ENCODE results near the gene NCAPH2.

The NCAPH2 gene

DNA sequence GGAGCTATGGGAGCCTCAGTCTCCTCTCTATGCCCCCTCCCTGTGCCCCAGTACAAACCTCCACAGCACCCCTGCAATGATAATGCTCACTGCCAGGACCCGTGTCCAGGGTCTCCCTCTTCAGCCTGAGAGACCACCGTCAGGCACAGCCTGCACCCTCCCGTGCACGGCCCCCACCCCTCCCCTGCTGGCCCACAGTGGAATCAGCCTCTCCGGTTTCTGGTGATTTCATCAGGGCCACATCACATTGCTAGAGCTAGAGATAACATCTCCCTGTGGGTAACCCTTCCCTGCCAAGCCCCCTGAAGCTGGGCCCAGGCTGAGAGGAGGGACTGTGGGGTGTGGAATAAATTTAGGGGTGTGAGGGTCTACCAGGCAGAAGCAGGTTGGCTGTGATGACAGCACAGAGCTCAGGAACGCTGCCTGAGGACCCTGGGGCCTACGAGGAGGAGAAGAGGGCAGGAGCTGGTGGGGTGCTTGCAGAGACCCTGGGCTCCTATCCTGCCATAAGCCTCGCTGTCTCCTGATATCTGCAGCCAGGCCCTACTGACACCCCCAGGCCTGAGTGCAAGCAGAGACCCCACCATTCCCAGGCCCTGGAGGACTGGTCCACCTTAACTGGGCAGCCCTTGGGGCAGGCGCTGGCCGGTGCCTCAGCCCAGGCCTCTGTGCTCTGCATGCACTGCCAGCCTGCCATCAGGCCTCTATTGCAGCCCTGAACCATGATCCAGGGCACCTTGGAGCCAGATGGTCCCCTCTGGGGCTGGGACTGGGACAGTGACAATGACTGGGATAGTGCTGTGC is 37.7 kb downstream of the NCAPH2 start, which contains the start of gene KLHDC7B:
KLHDC7B (plus strand) TSS at position 378 of the 804 bp plus-strand sequence; CDS start at position 723, 345 bp downstream.
- no peaks in the 10 kb centered on the region for H3K27me3 ChIP-seq
- no peaks in the 10 kb centered on the region for H3K4me1 ChIP-seq
- 0 out of 2 replicates have a peak, but pooled peaks have one; percentile 8 for TF ChIP-seq CTCF (IDR thresholded peaks at IDR 0.05; ENCODE audit: low read depth, low read length)
- H3K36me3 ChIP-seq, result no peaks in the 10 kb centered on the region
- H3K4me3 ChIP-seq (ENCODE audit: low read depth, low read length), result no peak within 1 kb of the TSS
- no peaks in the 10 kb centered on the region for H3K9me3 ChIP-seq
- no peak for DNase-seq

DNA sequence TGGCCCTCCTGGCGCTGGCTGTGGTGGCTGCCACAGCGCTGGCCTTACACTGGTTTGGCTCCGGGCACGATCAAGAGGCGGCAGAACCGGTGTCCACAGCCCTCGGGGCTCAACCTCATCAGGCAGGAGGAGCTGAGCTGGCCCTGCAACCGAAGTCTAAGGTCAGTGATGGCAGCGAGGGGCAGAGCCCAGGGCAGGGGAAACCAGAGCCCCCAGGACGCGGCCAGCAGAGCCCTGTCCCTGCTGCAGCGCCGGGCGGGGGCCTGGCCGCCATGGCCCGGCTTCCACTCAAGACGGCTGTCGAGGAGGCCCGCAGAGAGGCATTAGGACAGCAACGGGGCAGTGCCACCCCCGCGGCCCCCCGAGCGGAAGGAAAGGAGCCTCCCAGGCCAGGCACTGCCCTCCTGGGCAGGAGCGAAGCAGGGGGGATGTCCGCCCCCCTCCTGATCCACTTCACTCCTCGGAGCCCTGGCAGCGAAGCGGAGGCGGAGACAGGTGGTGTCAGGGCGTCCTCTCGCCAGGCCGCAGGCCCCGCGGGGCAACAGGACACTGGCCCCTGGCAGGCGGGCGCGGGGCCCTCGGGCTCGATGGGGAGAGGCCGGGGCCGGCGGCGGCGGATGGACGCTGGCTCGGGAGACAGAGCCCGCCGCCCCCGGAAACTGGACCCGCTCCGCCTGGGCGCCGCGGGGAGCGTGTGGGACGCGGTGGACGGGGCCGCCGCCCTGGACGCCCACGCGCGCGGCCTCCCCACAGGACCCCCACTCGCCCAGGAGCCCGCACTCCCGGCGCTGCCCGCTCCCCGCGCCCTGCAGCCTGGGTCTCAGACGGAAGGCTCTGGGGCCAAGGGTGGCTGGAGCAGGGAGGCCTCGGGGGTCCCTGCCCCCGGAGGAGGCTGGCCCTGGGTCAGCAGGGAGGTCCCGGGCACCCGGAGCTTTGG is 38.6 kb downstream of the NCAPH2 start:
- no peaks in the 10 kb centered on the region for H3K36me3 ChIP-seq
- DNase-seq, result no peak
- H3K9me3 ChIP-seq, result no peaks in the 10 kb centered on the region
- no peak overlapping the region for H3K4me3 ChIP-seq (ENCODE audit: low read depth, low read length)
- no peaks in the 10 kb centered on the region for H3K27me3 ChIP-seq
- no peak for TF ChIP-seq CTCF (IDR thresholded peaks at IDR 0.05; ENCODE audit: low read depth, low read length)
- H3K4me1 ChIP-seq, result no peaks in the 10 kb centered on the region

DNA sequence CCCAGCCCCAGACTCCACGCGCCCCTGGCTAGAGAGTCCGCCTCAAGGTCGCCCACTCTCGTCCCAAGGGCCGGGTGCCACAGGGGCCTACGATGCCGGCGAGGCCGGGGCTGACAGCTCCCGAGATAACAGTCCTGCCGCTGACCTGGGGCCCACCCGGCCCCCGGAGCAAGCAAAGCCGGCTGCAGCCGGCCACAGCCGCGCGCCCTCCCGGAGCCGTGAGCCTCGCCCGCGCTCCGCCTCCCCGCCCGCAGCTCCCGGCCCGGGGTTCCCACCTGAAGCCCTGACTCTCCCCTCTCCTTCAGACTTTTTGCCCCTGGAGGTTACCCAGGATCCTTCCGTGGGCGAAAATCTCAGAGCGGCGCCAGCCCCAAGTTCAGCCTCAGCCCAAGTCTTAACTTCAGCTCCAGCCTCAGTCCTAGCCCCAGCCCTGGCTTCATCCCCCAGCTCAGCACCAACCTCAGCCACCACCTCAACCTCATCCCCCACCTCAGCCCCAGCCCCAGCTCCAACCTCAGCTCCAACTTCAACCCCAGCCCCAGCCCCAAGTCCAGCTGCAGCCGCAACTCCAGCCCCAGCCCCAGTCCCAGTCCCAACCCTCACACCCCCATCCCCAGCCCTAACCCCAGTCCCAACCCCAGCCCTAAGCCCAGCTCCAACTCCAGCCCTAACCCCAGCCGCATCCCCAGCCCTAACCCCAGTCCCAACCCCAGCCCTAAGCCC is 39.4 kb downstream of the NCAPH2 start:
- H3K27me3 ChIP-seq, result no peaks in the 10 kb centered on the region
- H3K4me3 ChIP-seq (ENCODE audit: low read depth, low read length), result no peak overlapping the region
- no peaks in the 10 kb centered on the region for H3K36me3 ChIP-seq
- H3K9me3 ChIP-seq, result no peaks in the 10 kb centered on the region
- no peaks in the 10 kb centered on the region for H3K4me1 ChIP-seq
- no peak for DNase-seq
- TF ChIP-seq CTCF (IDR thresholded peaks at IDR 0.05; ENCODE audit: low read depth, low read length), result no peak

DNA sequence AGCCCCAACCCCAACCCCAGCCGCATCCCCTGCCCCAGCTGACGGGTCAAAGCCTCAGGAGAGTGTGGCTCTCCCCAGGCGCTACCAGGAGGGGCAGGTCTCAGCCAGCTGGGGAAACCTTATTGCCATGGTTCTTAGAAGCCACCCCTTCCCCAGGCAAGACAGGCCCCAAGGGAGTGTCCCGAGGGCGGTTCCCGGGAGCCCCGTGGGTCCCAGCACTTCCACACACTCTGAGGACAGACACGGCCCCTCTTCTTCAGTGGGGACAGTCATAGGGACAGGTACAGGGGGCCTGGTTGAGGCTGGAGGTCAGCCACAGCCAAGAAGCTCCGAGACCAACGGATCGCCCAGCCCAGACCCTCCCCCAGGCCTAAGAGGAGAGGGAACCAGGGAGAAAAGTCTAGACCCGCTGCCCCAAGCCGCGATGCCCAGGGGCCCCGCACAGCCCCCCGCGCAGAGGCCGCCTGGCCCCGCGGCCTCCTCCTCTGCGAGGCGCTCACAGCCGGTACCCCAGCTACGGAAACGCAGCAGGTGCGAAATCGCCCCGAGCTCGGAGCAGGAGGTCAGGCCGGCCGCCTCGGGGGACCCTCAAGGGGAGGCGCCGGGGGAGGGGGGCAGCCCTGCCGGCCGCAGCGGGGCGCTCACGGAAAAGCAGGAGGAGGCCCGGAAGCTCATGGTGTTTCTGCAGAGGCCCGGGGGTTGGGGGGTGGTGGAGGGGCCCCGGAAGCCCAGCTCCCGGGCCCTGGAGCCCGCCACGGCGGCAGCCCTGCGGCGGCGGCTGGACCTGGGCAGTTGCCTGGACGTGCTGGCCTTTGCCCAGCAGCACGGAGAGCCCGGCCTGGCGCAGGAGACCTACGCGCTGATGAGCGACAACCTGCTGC is 40.3 kb downstream of the NCAPH2 start:
- Histone ChIP-seq H3K36me3 (no peaks in the 10 kb centered on the region), H3K27me3 (no peaks in the 10 kb centered on the region), H3K4me3 (ENCODE audit: low read depth, low read length) (no peak overlapping the region), H3K9me3 (no peaks in the 10 kb centered on the region), H3K4me1 (no peaks in the 10 kb centered on the region)
- no peak for TF ChIP-seq CTCF (IDR thresholded peaks at IDR 0.05; ENCODE audit: low read depth, low read length)
- DNase-seq, result no peak

Measured in BE2C (cell line).